GM21529 (cell line): Measurements from ENCODE around the gene APC.
A peak's percentile ranks its signal among the peaks of the same experiment; 100 is the strongest.

ENCODE experiments used
- ATAC-seq: cut with Tn5 transposase; IDR thresholded peaks from one replicate; pipeline ENCODE4 v1.9.1; 2021; ENCODE audit not compliant: unreplicated experiment

Gene APC

GRCh38 chr5:112737463-112738190 lies at the start of gene APC:
APC (plus strand) TSS chr5:112737885; CDS start chr5:112754891, 17,006 bp downstream.
- ATAC-seq: peak; percentile 100

DNA sequence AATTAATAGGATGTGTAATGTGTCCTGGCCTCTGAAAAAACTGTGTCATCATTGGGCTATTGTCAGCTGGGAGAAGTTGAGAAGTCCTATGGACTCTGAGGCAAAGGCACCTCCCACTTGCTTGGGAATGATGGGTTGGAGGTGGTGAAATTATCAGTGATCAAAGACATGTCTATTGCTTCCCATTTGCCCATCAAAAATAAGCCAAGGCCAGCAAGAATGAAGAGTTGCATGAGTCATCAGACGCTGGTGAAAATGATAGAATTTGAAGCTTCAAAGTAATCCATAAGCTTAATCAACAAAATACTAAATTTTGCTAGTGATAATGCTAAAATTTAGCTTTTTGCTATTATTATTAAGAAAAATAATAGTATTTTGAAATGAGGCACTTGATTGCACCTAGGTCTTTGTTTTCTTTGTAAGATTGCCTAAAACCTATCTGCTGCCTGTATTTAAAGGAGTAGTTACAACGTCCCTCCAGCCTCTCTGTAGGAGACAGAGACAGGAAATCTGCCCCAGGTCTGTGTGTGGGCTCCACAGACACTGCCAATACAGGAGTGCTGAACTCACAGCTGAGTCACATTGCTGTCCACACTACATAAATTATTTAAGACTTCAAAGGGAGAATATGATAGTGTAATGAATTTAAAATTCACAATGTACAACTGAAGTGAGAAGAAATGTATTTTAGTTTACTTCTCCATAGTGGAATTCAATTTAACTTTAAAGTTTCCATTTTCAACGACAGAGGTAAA lies 48.4 kb upstream of the APC start:
- no peak for ATAC-seq

- no peak for ATAC-seq
These were observed 46.9 kb upstream of the APC start for GRCh38 chr5:112690605-112691338.

DNA sequence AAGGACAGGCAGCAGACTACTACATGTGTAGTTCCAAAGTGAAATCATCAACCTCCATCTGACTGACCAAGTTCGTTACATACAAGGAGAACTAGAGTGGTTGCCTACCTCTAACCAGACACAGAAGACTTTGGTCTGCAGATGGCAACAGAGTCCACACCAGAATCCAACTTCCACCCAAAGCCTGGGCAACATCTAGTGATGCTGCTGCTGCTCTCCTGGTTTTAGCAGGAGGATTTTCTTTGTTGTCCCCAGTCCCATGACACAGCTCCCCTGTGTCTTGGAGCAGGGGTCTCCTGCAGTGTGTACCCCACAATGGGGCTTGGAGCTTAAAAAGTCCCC lies 46.4 kb upstream of the APC start:
- no peak for ATAC-seq

GRCh38 chr5:112691758-112692157 lies 45.9 kb upstream of the APC start:
- ATAC-seq: peak; percentile 48

DNA sequence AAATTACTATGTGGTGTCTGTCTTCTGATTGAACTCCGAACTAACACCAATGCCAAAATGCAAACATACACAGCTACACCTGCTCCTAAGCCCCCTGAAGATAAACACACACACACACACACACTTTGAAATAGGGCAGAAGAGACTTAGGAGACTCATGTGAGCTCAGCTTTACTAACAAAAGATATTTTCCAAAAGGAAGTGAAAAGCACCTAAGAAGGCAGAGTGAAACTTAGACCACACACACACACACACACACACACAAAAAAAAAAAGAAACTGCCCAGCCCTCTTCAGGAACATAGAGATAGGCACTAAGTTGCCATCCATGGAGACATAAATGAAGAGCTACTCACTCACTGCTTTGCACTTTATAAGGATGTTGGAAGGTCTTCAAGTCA lies 45.2 kb upstream of the APC start:
- ATAC-seq: peak; percentile 49

DNA sequence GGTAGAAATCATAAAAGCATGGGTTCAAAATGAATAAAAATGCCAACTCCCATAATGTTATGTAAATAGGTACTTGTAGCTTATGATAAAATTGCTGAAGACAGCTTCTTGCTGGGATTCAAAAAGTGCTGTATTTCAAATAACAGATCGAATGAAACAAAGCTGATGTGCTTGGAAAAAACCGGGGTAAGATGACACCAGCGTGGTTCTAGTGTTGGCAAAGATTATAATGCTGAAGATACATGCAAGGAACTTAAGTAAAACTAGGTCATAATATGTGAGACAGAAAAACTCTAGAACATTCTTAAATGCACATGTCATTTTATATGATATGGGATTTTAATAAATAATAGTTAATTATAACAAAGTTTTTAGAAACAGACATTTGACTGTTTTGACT lies 44.4 kb upstream of the APC start:
- no peak for ATAC-seq

- ATAC-seq: no peak
These were observed 42.6 kb upstream of the APC start for GRCh38 chr5:112694853-112695709.

GRCh38 chr5:112696786-112697185 lies 40.9 kb upstream of the APC start:
- no peak for ATAC-seq

DNA sequence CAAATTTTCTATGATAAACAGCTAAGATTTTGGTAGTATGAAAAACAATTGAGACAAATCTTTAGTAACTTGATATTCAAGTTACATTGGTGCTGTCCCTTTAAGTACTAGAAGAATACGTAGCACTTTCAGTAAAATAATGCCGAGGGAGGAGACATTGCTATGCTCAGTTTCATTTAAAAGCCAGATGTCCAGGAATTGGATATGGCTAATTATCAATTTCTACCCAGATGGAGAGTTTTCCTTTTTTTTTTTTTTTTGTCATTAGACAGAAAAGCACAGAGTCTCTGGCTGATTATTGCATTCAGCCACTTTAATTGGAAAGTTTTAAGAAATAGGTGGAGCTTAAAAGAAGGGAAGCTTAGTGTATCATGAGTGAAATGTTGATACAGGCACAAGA lies 40.4 kb upstream of the APC start:
- no peak for ATAC-seq

GRCh38 chr5:112697833-112698232 lies 39.9 kb upstream of the APC start:
- ATAC-seq: no peak

GRCh38 chr5:112703866-112704820 lies 33.5 kb upstream of the APC start:
- ATAC-seq: no peak

DNA sequence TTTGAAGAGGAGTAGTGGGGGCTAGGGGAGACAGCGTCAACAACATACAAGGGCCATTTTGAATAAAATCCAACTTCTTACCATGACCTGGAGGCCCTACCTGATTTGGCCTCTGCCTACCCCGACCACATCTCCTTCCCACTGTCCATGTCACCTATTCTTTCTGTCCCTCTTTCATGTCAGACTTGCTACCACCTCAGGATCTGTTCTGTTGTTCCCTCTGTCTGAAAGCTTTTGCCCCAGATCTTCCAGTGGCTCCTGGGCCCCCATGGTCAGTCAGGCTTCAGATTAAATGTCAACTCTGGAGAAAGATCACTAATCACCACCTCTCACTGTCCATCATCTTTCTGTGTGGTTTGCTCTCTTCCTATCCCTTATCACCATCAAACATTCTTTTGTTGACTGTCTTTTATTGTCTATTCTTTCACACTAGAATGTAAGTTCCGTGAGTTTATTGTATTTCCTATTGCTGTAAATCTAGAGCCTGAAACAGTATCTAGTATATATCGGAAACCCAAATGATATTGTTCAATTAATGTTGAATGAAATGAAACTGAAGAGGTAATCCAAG lies 31.2 kb upstream of the APC start:
- ATAC-seq: no peak

DNA sequence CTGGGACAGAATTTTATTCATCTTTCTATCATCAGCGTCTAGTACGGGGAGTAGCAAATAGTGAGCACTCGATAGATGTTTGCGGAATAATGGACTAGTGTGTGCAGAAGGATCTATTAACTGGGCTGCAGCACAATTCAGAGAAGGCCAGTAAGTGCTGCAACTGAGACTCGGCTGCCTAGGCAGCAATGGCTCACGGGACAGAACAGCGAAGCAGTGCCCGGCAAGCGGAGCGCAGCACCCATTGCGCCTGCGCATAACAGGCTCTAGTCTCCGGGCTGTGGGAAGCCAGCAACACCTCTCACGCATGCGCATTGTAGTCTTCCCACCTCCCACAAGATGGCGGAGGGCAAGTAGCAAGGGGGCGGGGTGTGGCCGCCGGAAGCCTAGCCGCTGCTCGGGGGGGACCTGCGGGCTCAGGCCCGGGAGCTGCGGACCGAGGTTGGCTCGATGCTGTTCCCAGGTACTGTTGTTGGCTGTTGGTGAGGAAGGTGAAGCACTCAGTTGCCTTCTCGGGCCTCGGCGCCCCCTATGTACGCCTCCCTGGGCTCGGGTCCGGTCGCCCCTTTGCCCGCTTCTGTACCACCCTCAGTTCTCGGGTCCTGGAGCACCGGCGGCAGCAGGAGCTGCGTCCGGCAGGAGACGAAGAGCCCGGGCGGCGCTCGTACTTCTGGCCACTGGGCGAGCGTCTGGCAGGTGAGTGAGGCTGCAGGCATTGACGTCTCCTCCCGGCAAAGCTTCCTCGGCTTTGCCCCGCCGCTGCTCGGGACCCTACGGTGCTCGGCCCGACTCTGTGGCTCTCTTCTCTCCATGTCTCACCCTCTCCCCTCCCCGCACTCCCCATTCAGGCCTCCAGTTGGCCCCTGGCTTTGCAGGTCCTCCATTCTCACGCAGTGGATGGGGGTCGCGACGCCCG lies 30.2 kb upstream of the APC start:
- ATAC-seq: peak; percentile 96

- no peak for ATAC-seq
These were observed 29.5 kb upstream of the APC start for GRCh38 chr5:112708103-112708622.

GRCh38 chr5:112709416-112709815 lies 28.3 kb upstream of the APC start:
- no peak for ATAC-seq

DNA sequence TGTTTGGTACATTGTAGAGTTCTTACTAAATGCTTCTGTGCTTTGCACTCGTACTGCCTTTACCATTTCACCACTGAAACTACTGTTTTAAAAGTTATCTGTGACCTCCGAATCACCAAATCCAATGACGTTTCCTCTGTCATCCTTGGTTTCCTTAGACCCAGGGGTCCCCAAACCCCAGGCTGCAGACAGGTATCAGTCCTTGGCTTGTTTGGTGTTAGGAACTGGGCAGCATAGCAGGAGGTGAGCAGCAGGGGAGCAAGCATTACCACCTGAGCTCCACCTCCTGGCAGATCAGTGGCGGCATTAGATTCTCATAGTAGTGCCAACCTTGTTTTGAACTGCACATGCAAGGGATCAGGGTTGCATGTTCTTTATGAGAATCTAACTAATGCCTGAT lies 26.8 kb upstream of the APC start:
- ATAC-seq: no peak

GRCh38 chr5:112711436-112711835 lies 26.2 kb upstream of the APC start:
- ATAC-seq: no peak
